ENCODE results near the gene FBXL17.

The FBXL17 gene

DNA sequence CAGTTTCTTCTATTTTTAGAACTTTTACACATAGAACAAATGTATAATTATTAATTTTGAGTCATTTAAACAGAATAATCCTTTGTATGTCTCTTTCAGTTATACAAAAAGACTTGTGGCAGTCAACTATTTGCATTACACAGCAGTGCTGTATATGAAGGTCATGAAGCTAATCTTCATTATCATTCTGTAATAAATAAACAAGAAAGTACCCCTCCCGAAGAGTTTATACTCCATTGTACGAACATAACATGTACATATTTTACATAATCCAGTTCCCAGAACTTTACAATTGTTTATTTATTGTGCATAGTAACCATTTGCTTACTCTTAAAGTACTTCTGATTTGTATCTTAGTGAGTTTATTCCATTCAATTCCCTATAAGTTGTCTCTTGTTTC, 267.9 kb downstream of the FBXL17 start:
- H3K9me2 ChIP-seq (replicated peaks; ENCODE audit: low read depth, low read length), result no peaks in the 10 kb centered on the region
- H2AFZ ChIP-seq (ENCODE audit: low read length), result no peak overlapping the region
- no peak overlapping the region for H3K4me2 ChIP-seq (ENCODE audit: low read depth, low read length, poor library complexity, severe bottlenecking)
- no peaks in the 10 kb centered on the region for H3K4me1 ChIP-seq (ENCODE audit: insufficient read depth, low read length, poor library complexity, severe bottlenecking)
- no peak overlapping the region for H3K4me3 ChIP-seq (ENCODE audit: low read length, poor library complexity, severe bottlenecking)
- TF ChIP-seq, protein P1, sequence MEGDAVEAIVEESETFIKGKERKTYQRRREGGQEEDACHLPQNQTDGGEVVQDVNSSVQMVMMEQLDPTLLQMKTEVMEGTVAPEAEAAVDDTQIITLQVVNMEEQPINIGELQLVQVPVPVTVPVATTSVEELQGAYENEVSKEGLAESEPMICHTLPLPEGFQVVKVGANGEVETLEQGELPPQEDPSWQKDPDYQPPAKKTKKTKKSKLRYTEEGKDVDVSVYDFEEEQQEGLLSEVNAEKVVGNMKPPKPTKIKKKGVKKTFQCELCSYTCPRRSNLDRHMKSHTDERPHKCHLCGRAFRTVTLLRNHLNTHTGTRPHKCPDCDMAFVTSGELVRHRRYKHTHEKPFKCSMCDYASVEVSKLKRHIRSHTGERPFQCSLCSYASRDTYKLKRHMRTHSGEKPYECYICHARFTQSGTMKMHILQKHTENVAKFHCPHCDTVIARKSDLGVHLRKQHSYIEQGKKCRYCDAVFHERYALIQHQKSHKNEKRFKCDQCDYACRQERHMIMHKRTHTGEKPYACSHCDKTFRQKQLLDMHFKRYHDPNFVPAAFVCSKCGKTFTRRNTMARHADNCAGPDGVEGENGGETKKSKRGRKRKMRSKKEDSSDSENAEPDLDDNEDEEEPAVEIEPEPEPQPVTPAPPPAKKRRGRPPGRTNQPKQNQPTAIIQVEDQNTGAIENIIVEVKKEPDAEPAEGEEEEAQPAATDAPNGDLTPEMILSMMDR (conservative IDR thresholded peaks at IDR 0.05; ENCODE audit: low read length), result no peak
- no peak for TF ChIP-seq EZH2phosphoT487 (IDR thresholded peaks at IDR 0.05; ENCODE audit: borderline replicate concordance)
- H3K36me3 ChIP-seq (ENCODE audit: insufficient read depth, low read length), result no peaks in the 10 kb centered on the region
- H3K79me2 ChIP-seq (ENCODE audit: insufficient read depth, low read length), result no peaks in the 10 kb centered on the region
- H3K9me3 ChIP-seq (ENCODE audit: insufficient read depth, low read depth, low read length), result no peaks in the 10 kb centered on the region
- no peak overlapping the region for H3K9ac ChIP-seq (ENCODE audit: low read depth, low read length, poor library complexity, severe bottlenecking)
- no peaks in the 10 kb centered on the region for H3K27me3 ChIP-seq (ENCODE audit: insufficient read depth, low read length, poor library complexity, severe bottlenecking)
- no peaks in the 10 kb centered on the region for H3F3A ChIP-seq (ENCODE audit: low read depth)
- no peaks in the 10 kb centered on the region for H4K20me1 ChIP-seq (ENCODE audit: insufficient read depth, low read length, poor library complexity, severe bottlenecking)

DNA sequence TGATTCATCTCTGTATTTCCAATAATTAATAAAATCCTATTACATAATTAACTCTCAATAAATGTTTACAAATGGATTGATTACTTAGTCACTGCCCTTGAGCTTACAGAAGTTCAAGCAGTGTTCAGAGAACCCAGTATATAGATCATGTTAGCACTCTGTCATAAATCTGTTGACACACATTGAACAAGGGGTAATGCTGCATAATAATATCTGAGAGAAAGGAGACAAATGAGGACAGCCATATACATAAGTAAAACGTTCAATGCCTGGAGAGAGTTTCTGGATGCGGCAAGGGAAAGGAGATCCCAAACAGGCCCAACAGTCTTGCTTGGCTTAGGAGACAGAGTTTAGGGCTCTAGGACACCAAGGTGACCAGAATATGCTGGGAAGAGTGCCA, 270.2 kb downstream of the FBXL17 start:
- no peaks in the 10 kb centered on the region for H3K79me2 ChIP-seq (ENCODE audit: insufficient read depth, low read length)
- no peaks in the 10 kb centered on the region for H3K27me3 ChIP-seq (ENCODE audit: insufficient read depth, low read length, poor library complexity, severe bottlenecking)
- H3K4me1 ChIP-seq (ENCODE audit: insufficient read depth, low read length, poor library complexity, severe bottlenecking), result no peaks in the 10 kb centered on the region
- H3K9me2 ChIP-seq (replicated peaks; ENCODE audit: low read depth, low read length), result no peaks in the 10 kb centered on the region
- no peak overlapping the region for H2AFZ ChIP-seq (ENCODE audit: low read length)
- no peak overlapping the region for H3K4me3 ChIP-seq (ENCODE audit: low read length, poor library complexity, severe bottlenecking)
- H3K9me3 ChIP-seq (ENCODE audit: insufficient read depth, low read depth, low read length), result no peaks in the 10 kb centered on the region
- no peak overlapping the region for H3K4me2 ChIP-seq (ENCODE audit: low read depth, low read length, poor library complexity, severe bottlenecking)
- H3K36me3 ChIP-seq (ENCODE audit: insufficient read depth, low read length), result no peaks in the 10 kb centered on the region
- no peak for TF ChIP-seq EZH2phosphoT487 (IDR thresholded peaks at IDR 0.05; ENCODE audit: borderline replicate concordance)
- TF ChIP-seq, protein P1 (conservative IDR thresholded peaks at IDR 0.05; ENCODE audit: low read length), result no peak
- no peak overlapping the region for H3K9ac ChIP-seq (ENCODE audit: low read depth, low read length, poor library complexity, severe bottlenecking)
- no peaks in the 10 kb centered on the region for H3F3A ChIP-seq (ENCODE audit: low read depth)
- H4K20me1 ChIP-seq (ENCODE audit: insufficient read depth, low read length, poor library complexity, severe bottlenecking), result no peaks in the 10 kb centered on the region

DNA sequence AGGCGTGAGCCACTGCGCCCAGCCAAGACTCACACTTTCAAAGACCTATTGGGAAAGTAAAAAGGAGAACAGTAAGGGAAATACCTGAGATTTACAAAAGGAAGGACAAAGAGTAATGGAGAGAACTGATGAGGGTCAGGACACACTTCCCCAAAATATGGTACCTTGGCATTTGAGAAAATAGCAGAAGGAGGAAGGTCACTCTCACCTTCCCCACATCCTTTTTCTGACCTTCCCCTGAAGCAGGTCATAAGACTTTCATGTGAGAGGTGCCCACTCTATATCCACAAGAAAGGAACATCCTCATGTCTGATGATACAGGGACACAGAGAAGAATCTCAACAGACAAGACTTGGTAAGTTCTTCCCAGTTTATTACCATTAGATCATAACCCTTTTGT, 272.8 kb downstream of the FBXL17 start:
- Histone ChIP-seq H4K20me1 (ENCODE audit: insufficient read depth, low read length, poor library complexity, severe bottlenecking) (no peaks in the 10 kb centered on the region), H3K79me2 (ENCODE audit: insufficient read depth, low read length) (no peaks in the 10 kb centered on the region), H3K36me3 (ENCODE audit: insufficient read depth, low read length) (no peaks in the 10 kb centered on the region), H3K4me1 (ENCODE audit: insufficient read depth, low read length, poor library complexity, severe bottlenecking) (no peaks in the 10 kb centered on the region), H3K9me2 (replicated peaks; ENCODE audit: low read depth, low read length) (no peaks in the 10 kb centered on the region), H3K4me2 (ENCODE audit: low read depth, low read length, poor library complexity, severe bottlenecking) (no peak overlapping the region), H3K27me3 (ENCODE audit: insufficient read depth, low read length, poor library complexity, severe bottlenecking) (no peaks in the 10 kb centered on the region), H3K4me3 (ENCODE audit: low read length, poor library complexity, severe bottlenecking) (no peak overlapping the region), H3F3A (ENCODE audit: low read depth) (no peaks in the 10 kb centered on the region), H2AFZ (ENCODE audit: low read length) (no peak overlapping the region), H3K9me3 (ENCODE audit: insufficient read depth, low read depth, low read length) (no peaks in the 10 kb centered on the region), H3K9ac (ENCODE audit: low read depth, low read length, poor library complexity, severe bottlenecking) (no peak overlapping the region)
- TF ChIP-seq, protein P1 (conservative IDR thresholded peaks at IDR 0.05; ENCODE audit: low read length), result no peak
- no peak for TF ChIP-seq EZH2phosphoT487 (IDR thresholded peaks at IDR 0.05; ENCODE audit: borderline replicate concordance)
